Measurements from ENCODE around the gene GLOD5.

- TF ChIP-seq, protein P1, sequence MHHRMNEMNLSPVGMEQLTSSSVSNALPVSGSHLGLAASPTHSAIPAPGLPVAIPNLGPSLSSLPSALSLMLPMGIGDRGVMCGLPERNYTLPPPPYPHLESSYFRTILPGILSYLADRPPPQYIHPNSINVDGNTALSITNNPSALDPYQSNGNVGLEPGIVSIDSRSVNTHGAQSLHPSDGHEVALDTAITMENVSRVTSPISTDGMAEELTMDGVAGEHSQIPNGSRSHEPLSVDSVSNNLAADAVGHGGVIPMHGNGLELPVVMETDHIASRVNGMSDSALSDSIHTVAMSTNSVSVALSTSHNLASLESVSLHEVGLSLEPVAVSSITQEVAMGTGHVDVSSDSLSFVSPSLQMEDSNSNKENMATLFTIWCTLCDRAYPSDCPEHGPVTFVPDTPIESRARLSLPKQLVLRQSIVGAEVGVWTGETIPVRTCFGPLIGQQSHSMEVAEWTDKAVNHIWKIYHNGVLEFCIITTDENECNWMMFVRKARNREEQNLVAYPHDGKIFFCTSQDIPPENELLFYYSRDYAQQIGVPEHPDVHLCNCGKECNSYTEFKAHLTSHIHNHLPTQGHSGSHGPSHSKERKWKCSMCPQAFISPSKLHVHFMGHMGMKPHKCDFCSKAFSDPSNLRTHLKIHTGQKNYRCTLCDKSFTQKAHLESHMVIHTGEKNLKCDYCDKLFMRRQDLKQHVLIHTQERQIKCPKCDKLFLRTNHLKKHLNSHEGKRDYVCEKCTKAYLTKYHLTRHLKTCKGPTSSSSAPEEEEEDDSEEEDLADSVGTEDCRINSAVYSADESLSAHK (tag by site-specific recombination; IDR thresholded peaks at IDR 0.05) = no peak
- TF ChIP-seq ZNF449 (tag by site-specific recombination; IDR thresholded peaks at IDR 0.05) (no peak), ZFP41 (tag by site-specific recombination; IDR thresholded peaks at IDR 0.05; ENCODE audit: borderline replicate concordance) (no peak), ATF2 (tag by site-specific recombination; IDR thresholded peaks at IDR 0.05; ENCODE audit: low read depth) (no peak), FEZF1 (tag by site-specific recombination; IDR thresholded peaks at IDR 0.05) (no peak), ZNF660 (tag by site-specific recombination; IDR thresholded peaks at IDR 0.05) (no peak)
- TF ChIP-seq, protein P2, sequence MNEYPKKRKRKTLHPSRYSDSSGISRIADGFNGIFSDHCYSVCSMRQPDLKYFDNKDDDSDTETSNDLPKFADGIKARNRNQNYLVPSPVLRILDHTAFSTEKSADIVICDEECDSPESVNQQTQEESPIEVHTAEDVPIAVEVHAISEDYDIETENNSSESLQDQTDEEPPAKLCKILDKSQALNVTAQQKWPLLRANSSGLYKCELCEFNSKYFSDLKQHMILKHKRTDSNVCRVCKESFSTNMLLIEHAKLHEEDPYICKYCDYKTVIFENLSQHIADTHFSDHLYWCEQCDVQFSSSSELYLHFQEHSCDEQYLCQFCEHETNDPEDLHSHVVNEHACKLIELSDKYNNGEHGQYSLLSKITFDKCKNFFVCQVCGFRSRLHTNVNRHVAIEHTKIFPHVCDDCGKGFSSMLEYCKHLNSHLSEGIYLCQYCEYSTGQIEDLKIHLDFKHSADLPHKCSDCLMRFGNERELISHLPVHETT (tag by site-specific recombination; IDR thresholded peaks at IDR 0.05) = no peak
These were observed 17.9 kb downstream of the GLOD5 start for GRCh38 chrX:48779399-48779798.

Measured in HEK293 (cell line).